ENCODE data around the gene GNAI3.
"Not testable (repeated sequence)": the region's sequence is repeated elsewhere in the genome, so short reads cannot be mapped to it uniquely, and the experiment has no call there.

Gene GNAI3

DNA sequence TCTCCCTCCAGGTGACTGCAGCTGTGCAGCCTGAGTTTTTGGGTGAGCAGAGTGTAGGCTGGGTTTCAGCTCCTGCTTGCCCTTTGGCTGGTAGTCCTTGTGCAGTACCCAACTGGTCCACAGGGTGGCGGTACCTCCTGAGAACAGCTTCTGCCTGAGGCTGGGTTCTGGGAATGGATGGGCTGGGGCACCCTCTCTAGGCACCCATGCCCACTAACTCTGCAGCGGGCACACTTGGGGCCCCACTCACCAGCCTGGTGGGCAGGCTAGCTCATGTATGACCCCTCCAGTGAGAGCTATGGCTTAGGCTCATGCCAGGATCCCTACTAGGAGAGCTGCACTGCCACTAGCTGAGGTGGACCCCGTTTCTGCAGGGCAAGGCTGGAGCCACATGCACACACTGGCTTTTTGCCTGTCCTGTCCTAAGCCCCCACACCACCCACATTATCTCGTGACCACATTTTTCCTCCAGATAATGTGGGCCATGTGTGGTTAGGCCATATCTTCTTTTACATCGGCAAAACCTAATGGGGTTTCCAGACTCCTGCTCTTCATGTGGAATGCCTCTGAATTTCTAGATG, 92.0 kb downstream of the GNAI3 start:
- peak; percentile 93 for DNase-seq

DNA sequence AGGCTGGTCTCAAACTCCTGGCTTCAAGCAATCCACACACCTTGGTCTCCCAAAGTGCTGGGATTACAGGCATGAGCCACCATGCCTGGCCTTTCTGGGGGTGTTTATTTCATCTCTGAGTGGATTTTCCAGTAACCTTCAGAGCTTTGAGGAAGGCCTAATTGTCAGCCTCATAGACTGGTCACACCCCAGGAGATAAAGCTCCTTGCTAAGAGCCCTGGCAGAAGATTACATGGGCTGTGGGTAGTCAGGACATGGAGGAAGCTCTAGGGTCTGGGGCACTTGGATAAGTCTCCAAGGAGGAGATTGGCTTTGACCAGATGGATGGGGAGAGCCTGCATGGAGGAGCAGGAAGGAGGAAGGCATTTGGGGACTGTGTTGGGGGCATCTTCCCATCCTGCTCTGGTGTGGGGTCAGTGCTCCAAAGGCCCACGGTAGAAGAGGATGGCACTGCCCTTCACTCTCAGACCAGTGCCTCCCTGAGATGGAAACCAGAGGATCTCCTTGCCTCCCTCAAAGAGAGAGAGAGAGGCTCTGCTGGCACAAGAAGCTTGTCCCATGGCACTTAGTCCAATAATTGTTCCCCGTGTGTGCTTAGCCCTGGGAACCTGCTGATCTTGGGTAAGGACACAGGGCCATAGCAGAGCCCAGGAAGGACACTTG, 92.8 kb downstream of the GNAI3 start:
- DNase-seq = no peak

DNA sequence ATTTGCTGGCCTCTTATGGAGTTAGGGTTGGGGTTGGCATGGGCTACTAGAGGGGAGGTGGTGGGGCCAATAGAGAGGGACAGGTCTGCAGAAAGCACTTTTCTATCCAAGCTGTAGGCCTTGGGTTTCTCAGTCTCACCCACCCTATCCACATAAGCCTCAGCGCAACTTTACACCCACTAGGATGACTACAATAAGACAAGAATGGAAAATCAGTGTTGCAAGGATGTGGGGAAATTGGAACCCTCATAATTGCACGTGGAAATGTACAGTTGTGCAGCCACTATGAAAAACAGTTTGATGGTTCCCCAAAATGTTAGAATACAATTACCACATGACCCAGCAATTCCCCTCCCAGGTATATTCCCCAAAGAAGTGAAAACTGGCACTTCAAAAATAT, 93.4 kb downstream of the GNAI3 start:
- no peak for DNase-seq

DNA sequence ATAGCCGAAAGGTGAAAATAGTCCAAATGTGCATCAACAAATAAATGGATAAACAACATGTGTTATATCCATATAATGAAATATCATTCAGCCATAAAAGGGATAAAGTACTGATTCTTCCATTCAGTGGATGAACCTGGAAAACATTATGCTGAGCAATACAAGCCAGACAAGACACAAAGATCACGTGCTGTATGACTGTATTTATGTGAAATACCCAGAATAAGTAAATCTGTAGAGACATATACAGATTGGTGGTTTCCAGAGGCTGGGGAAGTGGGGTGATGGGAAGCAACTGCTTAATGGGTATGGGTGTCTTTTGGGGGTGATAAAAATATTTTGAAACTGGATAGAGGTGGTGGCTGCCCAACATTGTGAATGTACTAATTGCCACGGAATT, 94.2 kb downstream of the GNAI3 start:
- no peak for DNase-seq

DNA sequence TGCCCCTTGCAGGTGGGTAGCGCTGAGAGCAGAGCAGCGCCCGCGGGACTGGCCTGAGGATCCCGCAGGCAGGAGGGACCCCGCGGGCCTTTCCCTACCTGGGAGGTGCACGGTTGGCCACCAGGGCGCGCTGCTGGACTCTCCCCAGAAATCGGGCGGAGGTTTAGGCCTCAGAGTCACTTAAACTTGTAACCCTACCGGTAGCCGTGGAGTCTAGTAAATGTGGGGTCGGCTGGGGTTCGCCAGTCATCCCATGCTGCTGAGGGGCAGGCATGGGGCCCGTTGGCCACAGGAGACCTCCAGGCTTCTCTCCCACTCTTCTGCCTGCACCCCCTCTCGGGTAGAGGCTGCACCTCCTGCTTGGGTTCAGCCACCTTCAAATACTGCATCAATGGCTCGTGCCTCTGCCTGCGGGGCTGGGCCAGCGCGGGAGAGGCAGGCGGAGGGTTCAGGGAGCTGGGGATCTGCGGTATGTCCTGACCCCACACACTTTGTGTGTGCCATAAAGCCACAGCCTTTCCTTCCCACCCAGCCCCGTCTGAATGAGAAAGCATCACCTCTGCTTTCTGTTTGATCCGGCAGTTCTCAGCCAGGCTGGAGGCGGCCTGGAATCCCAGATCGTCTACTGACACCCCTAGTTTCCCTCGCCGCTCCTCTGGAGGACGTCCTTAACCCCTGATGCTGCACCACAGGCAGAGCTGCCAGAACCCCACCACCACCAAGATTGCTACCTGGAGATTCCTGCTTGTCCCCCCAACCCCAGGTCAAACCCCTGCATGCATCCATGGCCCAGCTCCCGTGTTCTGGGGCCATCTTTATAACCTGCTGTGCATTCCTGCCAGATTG, 95.2 kb downstream of the GNAI3 start:
- DNase-seq = peak; percentile 90

DNA sequence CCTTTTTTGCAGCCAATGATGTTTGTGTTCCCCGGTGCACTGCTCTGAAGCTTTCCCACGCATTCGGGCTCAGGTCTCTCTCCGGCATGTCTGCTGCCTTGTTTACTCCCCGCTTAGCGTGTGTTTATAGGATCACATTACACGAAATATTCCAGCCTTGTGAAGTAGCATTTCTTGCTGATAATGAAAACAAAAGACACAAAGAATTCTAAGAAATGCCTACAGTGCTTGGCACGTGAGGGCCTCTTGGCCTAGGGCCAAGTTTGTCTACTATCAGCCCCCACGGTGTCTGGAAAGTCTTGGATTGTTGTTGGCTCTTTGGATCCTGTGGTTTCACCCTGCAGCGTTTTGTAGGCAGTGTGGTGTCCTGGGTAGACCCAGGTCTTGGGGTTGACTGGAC, 96.3 kb downstream of the GNAI3 start:
- no peak for DNase-seq

- DNase-seq = no peak
Measured at GRCh38 chr1:109649491-109649914, 101.1 kb downstream of the GNAI3 start.

DNA sequence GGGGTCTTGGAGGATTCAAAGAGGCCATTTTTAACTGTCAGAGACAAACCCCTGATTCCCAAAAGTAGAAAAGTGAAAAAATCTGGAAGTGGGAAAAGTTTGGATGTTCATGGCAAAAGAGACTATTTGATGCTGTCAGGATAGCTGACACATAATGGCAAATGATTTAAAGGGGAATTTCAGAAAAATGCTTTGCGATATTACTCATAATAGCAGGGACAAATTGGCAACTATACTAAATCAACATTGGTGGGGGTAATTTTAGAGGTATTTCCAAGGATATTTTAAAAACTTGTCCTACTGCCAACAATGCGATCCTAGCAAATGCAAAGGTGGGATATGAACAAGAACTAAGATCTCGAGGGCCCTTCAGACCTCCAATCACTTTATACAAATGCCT, 102.2 kb downstream of the GNAI3 start:
- DNase-seq = no peak

- no peak for DNase-seq
Measured at GRCh38 chr1:109652402-109652801, 104.0 kb downstream of the GNAI3 start.

DNA sequence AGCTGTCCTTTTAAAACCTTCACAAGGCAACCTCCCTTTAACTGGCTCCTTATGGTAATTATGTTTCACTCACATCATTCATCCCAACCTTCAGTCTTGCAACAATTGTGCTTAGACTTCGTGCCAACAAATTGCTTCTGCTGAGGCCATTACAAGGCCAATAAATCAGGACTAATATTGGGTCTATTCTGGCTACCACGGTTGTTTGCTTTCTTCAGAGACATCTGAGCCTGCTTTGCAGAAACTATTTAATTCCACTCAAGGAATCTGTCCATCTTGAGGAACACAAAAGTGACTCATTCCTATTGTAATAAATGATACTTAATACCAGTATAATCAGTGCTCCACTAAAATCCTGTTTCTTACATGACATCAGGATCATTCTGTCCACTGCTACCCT, 104.9 kb downstream of the GNAI3 start:
- no peak for DNase-seq

DNA sequence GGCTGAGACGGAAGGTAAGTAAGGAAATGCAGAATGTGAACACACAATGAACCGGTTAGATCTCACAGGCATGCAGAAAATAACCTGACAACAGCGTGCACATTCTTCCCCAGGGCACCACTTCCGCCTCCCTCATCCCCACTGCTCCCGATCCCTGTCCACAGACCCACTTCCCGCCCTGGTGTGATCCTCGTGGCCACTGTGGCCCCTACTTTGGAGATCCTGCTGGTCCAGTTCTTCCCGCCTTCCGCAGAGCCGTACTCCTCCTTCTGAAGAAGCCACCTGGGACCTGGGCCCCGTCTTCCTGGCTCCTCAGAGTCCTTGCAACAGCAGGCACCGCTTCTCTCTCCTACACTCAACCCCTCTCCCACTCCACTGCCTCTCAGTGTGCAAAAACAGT, 106.1 kb downstream of the GNAI3 start:
- no peak for DNase-seq

- DNase-seq = peak; percentile 75
Measured at GRCh38 chr1:109655615-109656519, 107.5 kb downstream of the GNAI3 start, which contains the start of gene GSTM4. Gene GSTM4 (plus strand): TSS chr1:109656099. CDS start chr1:109656390, 291 bp downstream.

- DNase-seq = no peak
Measured at GRCh38 chr1:109657395-109657794, 109.0 kb downstream of the GNAI3 start.

- DNase-seq = no peak
Measured at GRCh38 chr1:109657970-109658369, 109.6 kb downstream of the GNAI3 start.

GRCh38 chr1:109658533-109659042, 110.2 kb downstream of the GNAI3 start:
- no peak for DNase-seq

DNA sequence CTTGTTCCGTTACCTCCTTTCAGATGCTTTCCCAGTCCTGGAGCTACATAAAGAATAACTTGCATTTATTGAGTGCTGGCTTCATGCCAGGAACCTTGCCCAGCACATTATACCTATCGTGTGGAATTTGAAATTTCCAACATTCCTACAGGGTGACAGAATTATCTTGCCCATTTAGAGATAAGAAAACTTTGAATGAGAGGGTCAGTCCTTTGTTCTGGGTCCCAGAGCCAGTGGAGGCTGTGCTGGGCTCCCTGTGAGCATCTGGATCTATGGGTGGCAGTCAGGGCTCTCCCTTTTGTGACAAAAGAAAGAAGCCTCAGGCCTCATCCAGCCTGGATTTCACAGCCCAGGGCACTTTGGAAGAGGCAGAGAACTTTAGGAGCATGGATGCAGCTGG, 110.7 kb downstream of the GNAI3 start:
- DNase-seq = no peak

DNA sequence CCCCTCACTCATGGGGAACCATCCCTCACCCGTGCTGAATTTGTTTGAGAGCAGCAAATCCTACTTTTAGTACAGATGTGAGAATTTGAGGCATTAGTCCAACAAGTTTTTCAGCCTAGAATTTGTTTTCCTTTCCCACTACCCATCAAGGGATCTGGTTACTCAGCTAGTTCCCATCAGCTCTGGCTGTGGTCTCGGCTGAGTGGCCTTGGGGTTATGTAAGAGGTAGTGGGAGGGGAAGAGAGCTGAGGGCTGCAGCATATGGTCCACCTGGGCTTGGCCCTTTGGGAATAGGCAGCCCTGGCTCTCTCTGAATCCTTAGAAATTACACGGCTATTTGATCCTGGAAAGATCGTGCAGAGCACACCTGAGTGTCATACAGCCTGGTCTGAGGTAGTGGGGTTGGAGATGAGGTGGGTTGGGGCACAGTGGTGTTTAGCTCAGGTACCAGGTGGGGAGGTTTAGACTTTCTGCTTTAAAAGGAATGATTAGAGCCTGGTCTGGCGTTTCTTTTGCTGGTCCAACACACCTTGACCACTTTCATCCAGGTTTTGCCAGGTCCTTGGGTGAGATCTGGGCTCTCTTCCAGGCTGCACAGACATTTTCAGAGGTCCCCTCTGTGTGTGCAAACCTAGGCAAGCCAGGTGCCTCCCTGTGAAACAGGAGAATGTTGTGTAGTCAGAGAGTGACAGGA, 111.7 kb downstream of the GNAI3 start:
- no peak for DNase-seq

- DNase-seq = not testable (repeated sequence)
Measured at GRCh38 chr1:109660691-109661026, 112.2 kb downstream of the GNAI3 start.

- no peak for DNase-seq
Measured at GRCh38 chr1:109661391-109661790, 113.0 kb downstream of the GNAI3 start.

GRCh38 chr1:109664671-109665070, 116.3 kb downstream of the GNAI3 start:
- no peak for DNase-seq

DNA sequence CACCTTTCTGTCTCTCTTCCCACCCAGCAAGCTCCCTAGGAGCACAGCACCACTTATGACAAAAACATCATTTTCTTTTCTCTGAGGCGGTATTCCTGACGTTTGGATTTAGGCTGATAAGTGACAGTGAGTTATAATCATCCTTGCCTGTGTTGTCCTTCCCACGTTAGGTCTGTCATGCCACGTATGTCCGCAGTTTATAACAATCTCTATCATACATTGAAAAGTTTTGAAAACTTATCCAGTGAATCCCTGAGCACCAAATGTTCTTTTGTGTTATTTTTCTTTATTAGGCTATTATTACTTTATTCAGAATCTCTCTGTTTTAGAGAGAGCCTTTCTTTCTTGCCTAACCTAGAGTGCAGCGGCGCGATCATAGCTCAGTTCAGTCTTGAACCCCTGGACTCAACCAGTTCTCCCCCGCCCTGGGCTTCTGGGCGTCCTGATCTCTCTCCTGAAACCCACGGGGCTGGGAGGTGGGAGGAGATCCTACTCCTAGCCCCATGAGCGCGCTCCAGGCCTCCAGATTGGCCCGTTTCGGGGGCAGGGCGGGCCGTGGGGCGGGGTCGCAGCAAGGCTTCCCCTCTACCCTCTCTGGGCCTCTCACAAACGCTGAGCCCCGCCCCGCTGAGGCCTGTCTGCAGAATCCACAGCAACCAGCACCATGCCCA, 119.2 kb downstream of the GNAI3 start, which contains the start of gene GSTM2:
Gene GSTM2, plus strand, starts transcription at position 606 of the 671 bp plus-strand sequence. Its CDS starts 59 bp downstream, at position 665.
- peak; percentile 84 for DNase-seq

Measured in activated CD4-positive, alpha-beta T cell treated with anti-CD3 and anti-CD28 coated beads, Interleukin-2, Interleukin-6, amounts not matched to agents 100 ng/mL and 50 ng/mL, durations not matched to agents 16 hours and 8 hours (primary cell).